HG03442 (cell line): ENCODE measurements around the gene UNKL.

Experiments used
- ATAC-seq: cut with Tn5 transposase; IDR thresholded peaks from one replicate; pipeline ENCODE4 v1.9.1; 2021; ENCODE audit warnings: mild to moderate bottlenecking, moderate library complexity; ENCODE audit not compliant: unreplicated experiment

UNKL gene

GRCh38 chr16:1378804-1379303, 35.6 kb downstream of the UNKL start:
- ATAC-seq: peak; percentile 38

GRCh38 chr16:1378087-1378803, 36.3 kb downstream of the UNKL start:
- ATAC-seq: no peak

GRCh38 chr16:1377406-1378010, 37.0 kb downstream of the UNKL start:
- no peak for ATAC-seq

- ATAC-seq: no peak
Measured at GRCh38 chr16:1375741-1376410, 38.6 kb downstream of the UNKL start.

GRCh38 chr16:1375298-1375640, 39.2 kb downstream of the UNKL start:
- no peak for ATAC-seq

GRCh38 chr16:1374418-1375297, 39.8 kb downstream of the UNKL start:
- ATAC-seq: no peak

- ATAC-seq: no peak
Measured at GRCh38 chr16:1372292-1372950, 42.1 kb downstream of the UNKL start.

GRCh38 chr16:1371054-1371978, 43.2 kb downstream of the UNKL start:
- ATAC-seq: no peak

- no peak for ATAC-seq
Measured at GRCh38 chr16:1367486-1368174, 46.9 kb downstream of the UNKL start.

- no peak for ATAC-seq
Measured at GRCh38 chr16:1366712-1367299, 47.7 kb downstream of the UNKL start.

GRCh38 chr16:1366060-1366711, 48.3 kb downstream of the UNKL start:
- ATAC-seq: no peak

- ATAC-seq: no peak
Measured at GRCh38 chr16:1364510-1364909, 50.0 kb downstream of the UNKL start.

GRCh38 chr16:1363501-1364041, 50.9 kb downstream of the UNKL start:
- ATAC-seq: no peak

- ATAC-seq: no peak
Measured at GRCh38 chr16:1362807-1363206, 51.7 kb downstream of the UNKL start.

- ATAC-seq: no peak
Measured at GRCh38 chr16:1361685-1362360, 52.7 kb downstream of the UNKL start.

GRCh38 chr16:1357906-1358566, 56.5 kb downstream of the UNKL start:
- ATAC-seq: no peak
